Retinal pigment epithelial cell (primary cell): Measurements from ENCODE around the gene PSMD4.

ENCODE experiments used
- DNase-seq: peaks from one replicate; pipeline ENCODE4 v3.0.0-alpha.2; 2010; ENCODE audit warnings: low read depth
- H3K4me3 ChIP-seq: 2 replicates; pipeline ENCODE4 v1.5.1; 2011; ENCODE audit warnings: mild to moderate bottlenecking, low read length, control low read depth, moderate library complexity
- CTCF ChIP-seq: conservative IDR thresholded peaks from 2 replicates; pipeline ENCODE4 v1.5.1; 2011; ENCODE audit warnings: low read depth, low read length, control low read depth, inconsistent platforms

The PSMD4 gene

GRCh38 chr1:151235235-151235634 is 19.3 kb upstream of the PSMD4 start:
- H3K4me3 ChIP-seq: no peak overlapping the region
- TF ChIP-seq CTCF: no peak
- no peak for DNase-seq

GRCh38 chr1:151237678-151238466 is 16.7 kb upstream of the PSMD4 start:
- no peak overlapping the region for H3K4me3 ChIP-seq
- no peak for DNase-seq
- no peak for TF ChIP-seq CTCF

GRCh38 chr1:151238467-151238739 is 16.1 kb upstream of the PSMD4 start:
- TF ChIP-seq CTCF: no peak
- peak; percentile 13 for DNase-seq

DNA sequence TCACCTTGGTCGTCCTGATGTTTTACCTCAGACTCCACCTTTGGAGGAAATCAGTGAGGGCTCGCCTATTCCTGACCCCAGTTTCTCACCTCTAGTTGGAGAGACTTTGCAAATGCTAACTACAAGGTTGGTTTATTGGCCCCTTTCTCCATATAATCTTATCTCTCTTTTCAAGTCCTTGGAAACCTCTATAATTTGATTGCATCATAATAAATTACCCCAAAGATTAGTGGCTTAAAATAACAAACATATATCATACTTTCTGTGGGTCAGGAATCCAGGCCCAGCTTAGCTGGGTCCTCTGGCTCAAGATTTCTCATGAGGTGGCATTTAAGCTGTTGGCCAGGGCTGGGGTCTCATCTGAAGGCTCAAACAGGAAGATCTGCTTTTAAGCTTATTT is 12.1 kb upstream of the PSMD4 start:
- no peak for TF ChIP-seq CTCF
- DNase-seq: no peak
- no peak overlapping the region for H3K4me3 ChIP-seq

More at GRCh38 chr1:151238467-151238739, 16.1 kb upstream of the PSMD4 start:
- H3K4me3 ChIP-seq: no peak overlapping the region

- no peak for TF ChIP-seq CTCF
- no peak overlapping the region for H3K4me3 ChIP-seq
- no peak for DNase-seq
Observed at GRCh38 chr1:151243683-151244216, 10.8 kb upstream of the PSMD4 start.

- no peak for DNase-seq
- H3K4me3 ChIP-seq: no peak overlapping the region
- no peak for TF ChIP-seq CTCF
Observed at GRCh38 chr1:151246786-151247185, 7.7 kb upstream of the PSMD4 start.
